ENCODE results near the gene FBXO2. TPM values are rescaled to one million over a fixed set of nuclear protein-coding genes. Genes with fewer than 3 reads are reported as not detected.

FBXO2 gene
- total and polyA plus RNA-seq, 10 of the 15 experiments (the other 5 are each of a cell fraction or from before 2014, with no cell fraction given): 0.06 to 0.41 (median 0.18) TPM; not detected in 4

DNA sequence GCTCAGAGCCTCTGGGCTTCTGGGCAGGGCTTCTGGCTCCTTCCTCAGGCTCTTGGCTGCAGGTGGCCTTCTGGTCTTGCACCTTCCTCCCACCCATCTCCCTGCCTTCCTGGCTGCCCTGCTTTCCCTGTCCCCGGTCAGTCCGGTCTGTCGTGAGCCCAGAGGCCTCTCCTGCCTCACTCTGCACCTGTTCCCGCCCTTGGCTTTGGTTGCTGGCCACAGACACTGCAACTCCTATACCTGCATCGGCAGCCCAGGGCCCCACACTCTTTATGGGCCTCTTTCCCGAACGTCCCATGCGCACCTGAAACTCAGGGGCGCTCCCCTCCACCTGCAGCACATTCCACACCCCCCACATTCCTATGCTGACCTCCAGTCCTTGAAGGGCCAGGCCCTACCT lies 7.9 kb downstream of the FBXO2 start:
- SMC1A ChIA-PET (ENCODE audit: uncharacterized antibody, unreplicated experiment): interaction anchor here (6.3 kb wide), 1 partner anchor 610 kb away, joined by 57 read pairs; no protein-coding TSS in a partner anchor
- POLR2A ChIA-PET: no interaction called here
- TF ChIP-seq ZNF384 (IDR thresholded peaks at IDR 0.05; ENCODE audit: borderline replicate concordance, low read depth, low read length) (no peak), POU2F2 (IDR thresholded peaks at IDR 0.05; ENCODE audit: borderline replicate concordance, low read depth, low read length) (no peak), MXI1 (IDR thresholded peaks at IDR 0.05; ENCODE audit: low read depth, low read length) (no peak), KLF5 (IDR thresholded peaks at IDR 0.05; ENCODE audit: partially characterized antibody) (no peak), STAT3 (IDR thresholded peaks at IDR 0.05; ENCODE audit: low read depth, low read length) (no peak), PAX8 (IDR thresholded peaks at IDR 0.05) (no peak)
- FAIRE-seq (no peak), DNase-seq (ENCODE audit: low read depth, low spot score) (no peak), ATAC-seq (no peak)
- no peaks in the 10 kb centered on the region for H3K79me2 ChIP-seq (ENCODE audit: control insufficient read depth, insufficient read depth, low read length)
- CTCF ChIA-PET: interaction anchor here (0.6 to 5.9 kb wide), 25 partner anchors 9 to 1152 kb away, joined by 3 to 132 read pairs (median 4); partner anchors contain the start of genes AGTRAP, DISP3, FBXO6 and UBIAD1
- RAD21 ChIA-PET (ENCODE audit: unreplicated experiment): interaction anchor here (0.6 to 6.7 kb wide), 5 partner anchors 73 to 609 kb away, joined by 3 to 91 read pairs (median 4); no protein-coding TSS in a partner anchor
- 64% methylated on average over 9 of the region's 9 CpGs for WGBS (ENCODE audit: insufficient coverage, insufficient replicate concordance, low lambda C conversion rate, missing lambda C conversion rate)
- no peak overlapping the region for H2AFZ ChIP-seq (ENCODE audit: control insufficient read depth, low read depth, low read length)
- no TSS peak for BruUV-seq (replicated peaks)
- no peak overlapping the region for H3K4me2 ChIP-seq (ENCODE audit: control insufficient read depth, insufficient read depth)
- H3K27ac ChIP-seq (ENCODE audit: control insufficient read depth, insufficient read depth): no peak overlapping the region
- no peak overlapping the region for H3K4me3 ChIP-seq
- no peaks in the 10 kb centered on the region; a peak in 2 of 4 replicates for H3K27me3 ChIP-seq (replicated peaks in 1 of 2; ENCODE audit: control insufficient read depth in 2 of 2, insufficient read depth in 2 of 2, low read length in 1 of 2)
- no peaks in the 10 kb centered on the region for H4K20me1 ChIP-seq (ENCODE audit: control insufficient read depth, insufficient read depth)
- no peaks in the 10 kb centered on the region for H3K9me3 ChIP-seq (replicated peaks; ENCODE audit: control insufficient read depth, insufficient read depth, low read length)
- intact Hi-C loops (cut with micrococcal nuclease; ENCODE audit: unreplicated experiment): no loop called here
- no peak overlapping the region for H3K9ac ChIP-seq (ENCODE audit: control insufficient read depth, insufficient read depth, low read length)
- H3K4me1 ChIP-seq (ENCODE audit: control insufficient read depth, insufficient read depth, low read length): no peaks in the 10 kb centered on the region
- no peaks in the 10 kb centered on the region for H3K36me3 ChIP-seq (ENCODE audit: control insufficient read depth in 2 of 2, insufficient read depth in 2 of 2, low read length in 1 of 2)
- in situ Hi-C loops (cut with MboI): no loop called here

DNA sequence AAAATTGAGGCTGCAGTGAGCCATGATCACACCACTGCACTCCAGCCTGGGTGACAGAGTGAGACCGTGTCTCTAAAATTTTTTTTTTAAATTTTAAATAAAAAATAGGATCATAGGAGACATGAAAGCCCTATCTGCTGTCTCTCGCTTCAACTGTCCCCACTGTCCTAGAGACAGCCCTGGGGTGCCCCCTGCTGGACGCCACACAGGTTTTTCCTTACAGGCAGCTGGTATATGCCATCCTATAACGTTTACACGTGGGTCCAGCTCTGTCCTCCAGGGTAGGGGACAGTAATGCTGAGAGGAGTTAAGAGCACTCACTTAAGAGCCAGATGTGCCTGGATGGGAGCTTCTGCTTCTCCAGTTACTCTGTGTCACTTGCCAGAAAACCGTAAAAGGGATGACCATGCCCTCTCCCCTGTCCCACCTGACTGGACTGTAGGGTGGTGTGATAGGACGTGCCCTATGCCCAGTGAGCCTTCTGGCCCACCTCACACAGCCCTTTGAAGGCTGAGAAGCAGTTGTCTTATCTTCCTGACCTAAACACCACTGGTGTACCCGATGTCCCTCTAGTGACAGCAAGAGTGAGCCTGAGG lies 8.5 kb downstream of the FBXO2 start:
- no peak overlapping the region for H3K9ac ChIP-seq (ENCODE audit: control insufficient read depth, insufficient read depth, low read length)
- H3K27me3 ChIP-seq (replicated peaks in 1 of 2; ENCODE audit: control insufficient read depth in 2 of 2, insufficient read depth in 2 of 2, low read length in 1 of 2): no peaks in the 10 kb centered on the region; a peak in 2 of 4 replicates
- no peak overlapping the region for H3K4me3 ChIP-seq
- DNase-seq (ENCODE audit: low read depth, low spot score) (no peak), ATAC-seq (peak; percentile 79), FAIRE-seq (peak; percentile 86)
- no peaks in the 10 kb centered on the region for H3K79me2 ChIP-seq (ENCODE audit: control insufficient read depth, insufficient read depth, low read length)
- ChIA-PET SMC1A (ENCODE audit: uncharacterized antibody, unreplicated experiment) (interaction anchor here (6.3 kb wide), 1 partner anchor 609 kb away, joined by 57 read pairs; no protein-coding TSS in a partner anchor), CTCF (interaction anchor here (0.6 to 5.9 kb wide), 27 partner anchors 10 to 1151 kb away, joined by 3 to 132 read pairs (median 4); partner anchors contain the start of genes AGTRAP, DISP3, FBXO6 and UBIAD1), RAD21 (ENCODE audit: unreplicated experiment) (interaction anchor here (0.6 to 6.7 kb wide), 6 partner anchors 74 to 1803 kb away, joined by 3 to 91 read pairs (median 4); no protein-coding TSS in a partner anchor), POLR2A (interaction anchor here (0.5 kb wide), 1 partner anchor 257 kb away, joined by 3 read pairs; no protein-coding TSS in a partner anchor)
- H3K36me3 ChIP-seq (ENCODE audit: control insufficient read depth in 2 of 2, insufficient read depth in 2 of 2, low read length in 1 of 2): no peaks in the 10 kb centered on the region
- H3K4me2 ChIP-seq (ENCODE audit: control insufficient read depth, insufficient read depth): no peak overlapping the region
- H3K27ac ChIP-seq (ENCODE audit: control insufficient read depth, insufficient read depth): no peak overlapping the region
- TF ChIP-seq, protein P1, sequence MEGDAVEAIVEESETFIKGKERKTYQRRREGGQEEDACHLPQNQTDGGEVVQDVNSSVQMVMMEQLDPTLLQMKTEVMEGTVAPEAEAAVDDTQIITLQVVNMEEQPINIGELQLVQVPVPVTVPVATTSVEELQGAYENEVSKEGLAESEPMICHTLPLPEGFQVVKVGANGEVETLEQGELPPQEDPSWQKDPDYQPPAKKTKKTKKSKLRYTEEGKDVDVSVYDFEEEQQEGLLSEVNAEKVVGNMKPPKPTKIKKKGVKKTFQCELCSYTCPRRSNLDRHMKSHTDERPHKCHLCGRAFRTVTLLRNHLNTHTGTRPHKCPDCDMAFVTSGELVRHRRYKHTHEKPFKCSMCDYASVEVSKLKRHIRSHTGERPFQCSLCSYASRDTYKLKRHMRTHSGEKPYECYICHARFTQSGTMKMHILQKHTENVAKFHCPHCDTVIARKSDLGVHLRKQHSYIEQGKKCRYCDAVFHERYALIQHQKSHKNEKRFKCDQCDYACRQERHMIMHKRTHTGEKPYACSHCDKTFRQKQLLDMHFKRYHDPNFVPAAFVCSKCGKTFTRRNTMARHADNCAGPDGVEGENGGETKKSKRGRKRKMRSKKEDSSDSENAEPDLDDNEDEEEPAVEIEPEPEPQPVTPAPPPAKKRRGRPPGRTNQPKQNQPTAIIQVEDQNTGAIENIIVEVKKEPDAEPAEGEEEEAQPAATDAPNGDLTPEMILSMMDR (IDR thresholded peaks at IDR 0.05 in 2 of 3, conservative IDR thresholded peaks at IDR 0.05 in 1 of 3; ENCODE audit: control insufficient read depth in 2 of 3, extremely low read depth in 1 of 3, insufficient read depth in 1 of 3, low read depth in 3 of 3, low read length in 3 of 3): peak; percentile 73 to 85 (median 78)
- TF ChIP-seq PAX5 (IDR thresholded peaks at IDR 0.05; ENCODE audit: borderline replicate concordance, low read depth, low read length) (no peak), YY1 (IDR thresholded peaks at IDR 0.05; ENCODE audit: low read depth, low read length) (0 out of 2 replicates have a peak, but pooled peaks have one; percentile 23), SRF (IDR thresholded peaks at IDR 0.05; ENCODE audit: low read depth in 2 of 2, low read length in 2 of 2) (no peak), ESRRA (IDR thresholded peaks at IDR 0.05; ENCODE audit: low read length) (no peak), SMC3 (IDR thresholded peaks at IDR 0.05; ENCODE audit: borderline replicate concordance, low read length) (peak; percentile 63), RAD21 (IDR thresholded peaks at IDR 0.05; ENCODE audit: insufficient read depth, low read depth, low read length) (peak; percentile 73), SP1 (IDR thresholded peaks at IDR 0.05; ENCODE audit: low read depth, low read length) (no peak)
- H3K4me1 ChIP-seq (ENCODE audit: control insufficient read depth, insufficient read depth, low read length): no peaks in the 10 kb centered on the region
- in situ Hi-C loops (cut with MboI): no loop called here
- BruUV-seq (replicated peaks): no TSS peak
- H2AFZ ChIP-seq (ENCODE audit: control insufficient read depth, low read depth, low read length): no peak overlapping the region
- WGBS (ENCODE audit: insufficient coverage, insufficient replicate concordance, low lambda C conversion rate, missing lambda C conversion rate): 12% methylated on average over 8 of the region's 8 CpGs
- intact Hi-C loops (cut with micrococcal nuclease; ENCODE audit: unreplicated experiment): loop anchor here (1.0 kb wide), 1 partner anchor 608 kb away; no protein-coding TSS in a partner anchor
- H4K20me1 ChIP-seq (ENCODE audit: control insufficient read depth, insufficient read depth): no peaks in the 10 kb centered on the region
- no peaks in the 10 kb centered on the region for H3K9me3 ChIP-seq (replicated peaks; ENCODE audit: control insufficient read depth, insufficient read depth, low read length)

All from GM12878 (cell line).